GM19324 (cell line): Measurements from ENCODE around the gene DNAH3.
"Not testable (repeated sequence)": the region's sequence is repeated elsewhere in the genome, so short reads cannot be mapped to it uniquely, and the experiment has no call there.

Experiments
- ATAC-seq: cut with Tn5 transposase; IDR thresholded peaks from one replicate; pipeline ENCODE4 v1.9.1; 2021; ENCODE audit warnings: mild to moderate bottlenecking, moderate library complexity; ENCODE audit not compliant: unreplicated experiment, low FRiP score

The DNAH3 gene

GRCh38 chr16:21170116-21170515, 19.5 kb upstream of the DNAH3 start:
- ATAC-seq: not testable (repeated sequence)

- no peak for ATAC-seq
Observed at GRCh38 chr16:21169249-21169981, 18.8 kb upstream of the DNAH3 start.

GRCh38 chr16:21167929-21168602, 17.4 kb upstream of the DNAH3 start:
- ATAC-seq: no peak

GRCh38 chr16:21167360-21167759, 16.7 kb upstream of the DNAH3 start:
- ATAC-seq: no peak

GRCh38 chr16:21166561-21166961, 15.9 kb upstream of the DNAH3 start:
- no peak for ATAC-seq

GRCh38 chr16:21164521-21165168, 14.0 kb upstream of the DNAH3 start:
- no peak for ATAC-seq

- ATAC-seq: no peak
Observed at GRCh38 chr16:21163576-21163975, 12.9 kb upstream of the DNAH3 start.

- ATAC-seq: no peak
Observed at GRCh38 chr16:21162661-21163151, 12.1 kb upstream of the DNAH3 start.

GRCh38 chr16:21161211-21161610, 10.6 kb upstream of the DNAH3 start:
- no peak for ATAC-seq

GRCh38 chr16:21160276-21160675, 9.6 kb upstream of the DNAH3 start:
- ATAC-seq: no peak

GRCh38 chr16:21159281-21159951, 8.8 kb upstream of the DNAH3 start:
- ATAC-seq: no peak

GRCh38 chr16:21158208-21159110, 7.8 kb upstream of the DNAH3 start, which contains the start of gene LDAF1:
LDAF1 (plus strand) TSS chr16:21158674; CDS start chr16:21161183, 2,509 bp downstream.
- ATAC-seq: peak; percentile 92

GRCh38 chr16:21157632-21158031, 7.0 kb upstream of the DNAH3 start:
- ATAC-seq: no peak

GRCh38 chr16:21156767-21157467, 6.3 kb upstream of the DNAH3 start:
- no peak for ATAC-seq

- ATAC-seq: not testable (repeated sequence)
Observed at GRCh38 chr16:21156011-21156410, 5.4 kb upstream of the DNAH3 start.

- not testable (repeated sequence) for ATAC-seq
Observed at GRCh38 chr16:21153124-21153729, 2.6 kb upstream of the DNAH3 start.

- ATAC-seq: not testable (repeated sequence)
Observed at GRCh38 chr16:21152160-21153030, 1.7 kb upstream of the DNAH3 start.

- ATAC-seq: no peak
Observed at GRCh38 chr16:21145738-21146137, 4.9 kb downstream of the DNAH3 start.
